Loucy (cell line): Measurements from ENCODE around the gene CAMK2A.

Experiments used
- CTCF ChIP-seq: fragments of 200-600 bp; sonication (generic); conservative IDR thresholded peaks from 2 replicates; pipeline ENCODE4 v1.5.1; 2014; ENCODE audit warnings: mild to moderate bottlenecking, antibody characterized with exemption, low read length
- EZH2phosphoT487 ChIP-seq: fragments of 200-600 bp; IDR thresholded peaks from 2 replicates; pipeline ENCODE4 v1.6.1; 2018; ENCODE audit warnings: antibody characterized with exemption, mild to moderate bottlenecking, moderate library complexity, borderline replicate concordance

- TF ChIP-seq CTCF = no peak
- TF ChIP-seq EZH2phosphoT487 = no peak
Measured at GRCh38 chr5:150196514-150196913, 93.1 kb downstream of the CAMK2A start.
